Prostate gland (tissue), 2 donors: ENCODE results near the gene THRSP. TPM values are rescaled to one million over a fixed set of nuclear protein-coding genes. Genes with fewer than 3 reads are reported as not detected.
"Not testable (repeated sequence)": the region's sequence is repeated elsewhere in the genome, so short reads cannot be mapped to it uniquely, and the experiment has no call there.

ENCODE experiments used
- DNase-seq: peaks from one replicate; pipeline ENCODE4 v3.0.0-alpha.2; 2019; ENCODE audit warnings: low spot score
- H3K27ac ChIP-seq, 2 donors: fragments of 200-600 bp; sonication (generic); 2 replicates each; pipeline ENCODE4 v1.5.1; 2017 to 2019
- H3K27me3 ChIP-seq: fragments of 200-600 bp; sonication (generic); replicated peaks from 2 replicates; pipeline ENCODE4 v1.5.1; 2019; ENCODE audit not compliant: insufficient read depth
- H3K36me3 ChIP-seq, 2 donors: fragments of 200-600 bp; sonication (generic); 1 replicate in 1 of 2; 2 replicates in 1 of 2; pipeline versions ENCODE4 v1.5.1 to v1.8.1; 2017 to 2019
- H3K4me1 ChIP-seq: fragments of 200-600 bp; sonication (generic); replicated peaks from 2 replicates; pipeline ENCODE4 v1.5.1; 2019
- H3K4me3 ChIP-seq, 2 donors: fragments of 200-600 bp; sonication (generic); 2 replicates each; pipeline ENCODE4 v1.5.1; 2017 to 2019
- H3K9me3 ChIP-seq: fragments of 200-600 bp; sonication (generic); 2 replicates; pipeline ENCODE4 v1.5.1; 2017
- CTCF ChIP-seq, 4 experiments: fragments of 200-600 bp in 2 of 4; fragments of 450-650 bp in 2 of 4; sonication (generic) in 2 of 4; IDR thresholded peaks; 1 replicate in 3 of 4; 2 replicates in 1 of 4; pipeline ENCODE4 v1.5.1; 2016 to 2019; ENCODE audit warnings: antibody characterized with exemption in 4 of 4, mild to moderate bottlenecking in 2 of 4, moderate library complexity in 2 of 4
- POLR2A ChIP-seq: fragments of 450-650 bp; IDR thresholded peaks from one replicate; pipeline ENCODE4 v1.6.1; 2016; ENCODE audit warnings: antibody characterized with exemption, mild to moderate bottlenecking
- POLR2AphosphoS5 ChIP-seq: sonication (generic); formaldehyde crosslinking; IDR thresholded peaks from one replicate; pipeline ENCODE4 v1.6.1; 2017; ENCODE audit warnings: antibody characterized with exemption
- WGBS: methylation state at CpG from one replicate; pipeline ENCODE4 v1.1.5; 2018; 5-methylcytosine and 5-hydroxymethylcytosine counted together
- intact Hi-C: fragments of 100-400 bp; cut with DNase I; formaldehyde crosslinking; loops from one replicate; pipeline ENCODE4 v1.14.2; 2022
- total RNA-seq, 2 donors: library from RNA; depleted of rRNA; stranded (reverse); fragments of >200 nt; gene quantifications; one replicate each; pipeline ENCODE4 v1.1.0, GENCODE V29; 2016

THRSP gene
- total RNA-seq, 2 donors from 2014 or later: not detected

- intact Hi-C loops: no loop called here
- WGBS: 93% methylated on average over 6 of the region's 6 CpGs
- no peak for DNase-seq
- Histone ChIP-seq H3K4me1 (peaks cover 12% of the 10 kb centered on the region), H3K36me3 (no peaks in the 10 kb centered on the region), H3K9me3 (no peaks in the 10 kb centered on the region), H3K27me3 (no peaks in the 10 kb centered on the region), H3K4me3 (no peak overlapping the region), H3K27ac (no peak overlapping the region)
- TF ChIP-seq CTCF (IDR thresholded peaks at IDR 0.05) (no peak), POLR2A (no peak)
Observed at GRCh38 chr11:78081583-78081982, 17.9 kb downstream of the THRSP start.

- TF ChIP-seq CTCF (IDR thresholded peaks at IDR 0.05) (no peak), POLR2A (no peak), POLR2AphosphoS5 (no peak)
- H3K9me3 ChIP-seq: no peaks in the 10 kb centered on the region
- intact Hi-C loops: no loop called here
- DNase-seq: no peak
- H3K4me1 ChIP-seq: peaks cover 12% of the 10 kb centered on the region
- 90% methylated on average over 8 of the region's 8 CpGs for WGBS
- H3K27me3 ChIP-seq: no peaks in the 10 kb centered on the region
- H3K27ac ChIP-seq: no peak overlapping the region
- no peak overlapping the region for H3K4me3 ChIP-seq
- no peaks in the 10 kb centered on the region for H3K36me3 ChIP-seq
Observed at GRCh38 chr11:78082146-78082545, 18.5 kb downstream of the THRSP start.

- DNase-seq: no peak
- intact Hi-C loops: no loop called here
Observed at GRCh38 chr11:78083021-78083420, 19.4 kb downstream of the THRSP start.

GRCh38 chr11:78084506-78084905, 20.8 kb downstream of the THRSP start:
- H3K4me1 ChIP-seq, DNase-seq, intact Hi-C loops, H3K9me3 ChIP-seq, H3K27me3 ChIP-seq, H3K36me3 ChIP-seq, H3K4me3 ChIP-seq, H3K27ac ChIP-seq: not testable (repeated sequence)
- WGBS: 92% methylated on average over 8 of the region's 8 CpGs

More at GRCh38 chr11:78083021-78083420, 19.4 kb downstream of the THRSP start:
- Histone ChIP-seq H3K4me1 (peaks cover 4% of the 10 kb centered on the region), H3K27me3 (no peaks in the 10 kb centered on the region), H3K36me3 (no peaks in the 10 kb centered on the region), H3K9me3 (no peaks in the 10 kb centered on the region), H3K27ac (no peak overlapping the region), H3K4me3 (no peak overlapping the region)
- 79% methylated on average over 4 of the region's 4 CpGs for WGBS
- no peak for TF ChIP-seq POLR2AphosphoS5
- no peak for TF ChIP-seq POLR2A
- TF ChIP-seq CTCF (IDR thresholded peaks at IDR 0.05): no peak

- H3K27me3 ChIP-seq: no peaks in the 10 kb centered on the region
- H3K4me3 ChIP-seq: no peak overlapping the region
- no peaks in the 10 kb centered on the region for H3K4me1 ChIP-seq
- TF ChIP-seq POLR2AphosphoS5 (no peak), POLR2A (no peak), CTCF (IDR thresholded peaks at IDR 0.05) (no peak)
- WGBS: 62% methylated on average over 3 of the region's 3 CpGs
- H3K9me3 ChIP-seq: no peaks in the 10 kb centered on the region
- H3K36me3 ChIP-seq: no peaks in the 10 kb centered on the region
- no peak overlapping the region for H3K27ac ChIP-seq
- intact Hi-C loops: no loop called here
- DNase-seq: no peak
Observed at GRCh38 chr11:78085972-78086371, 22.3 kb downstream of the THRSP start.

GRCh38 chr11:78086521-78087074, 22.9 kb downstream of the THRSP start:
- H3K4me1 ChIP-seq, H3K4me3 ChIP-seq, H3K27me3 ChIP-seq, DNase-seq, H3K27ac ChIP-seq, intact Hi-C loops, H3K36me3 ChIP-seq, H3K9me3 ChIP-seq: not testable (repeated sequence)
- 88% methylated on average over 6 of the region's 6 CpGs for WGBS
